Lung (tissue), 12 donors: ENCODE data around the gene TSTD1. TPM values are rescaled to one million over a fixed set of nuclear protein-coding genes. Genes with fewer than 3 reads are reported as not detected.
A peak's percentile ranks its signal among the peaks of the same experiment; 100 is the strongest.

Experiments used
- ATAC-seq: fragments of 200-7000 bp; cut with Tn5 transposase; one replicate; pipeline ENCODE4 v1.9.1; 2020; ENCODE audit warnings: moderate number of reproducible peaks; ENCODE audit not compliant: insufficient read depth, low FRiP score
- DNase-seq, 3 donors: peaks; one replicate each; pipeline ENCODE4 v3.0.0-alpha.2; 2013 to 2017
- H3K27ac ChIP-seq, 2 donors: one replicate each; pipeline ENCODE4 v1.5.1; 2013; ENCODE audit warnings: mild to moderate bottlenecking in 2 of 2, moderate library complexity in 2 of 2, control low read depth in 1 of 2, inconsistent platforms in 1 of 2, low read depth in 1 of 2, low read length in 1 of 2
- H3K27me3 ChIP-seq, 3 donors: one replicate each; pipeline ENCODE4 v1.5.1; 2013; ENCODE audit warnings: low read length in 2 of 3; ENCODE audit not compliant: control insufficient read depth in 3 of 3, insufficient read depth in 3 of 3
- H3K36me3 ChIP-seq, 4 donors: one replicate each; pipeline ENCODE4 v1.5.1; 2013; ENCODE audit warnings: low read length in 4 of 4, mild to moderate bottlenecking in 1 of 4, moderate library complexity in 1 of 4; ENCODE audit not compliant: control insufficient read depth in 4 of 4, insufficient read depth in 4 of 4
- H3K4me1 ChIP-seq, 5 donors: one replicate each; pipeline ENCODE4 v1.5.1; 2013; ENCODE audit warnings: low read length in 5 of 5, mild to moderate bottlenecking in 2 of 5, moderate library complexity in 1 of 5; ENCODE audit not compliant: control insufficient read depth in 5 of 5, insufficient read depth in 5 of 5
- H3K4me3 ChIP-seq: one replicate; pipeline ENCODE4 v1.5.1; 2013; ENCODE audit warnings: mild to moderate bottlenecking, control low read depth, moderate library complexity
- H3K9ac ChIP-seq, 2 donors: one replicate each; pipeline ENCODE4 v1.5.1; 2013; ENCODE audit warnings: low read length in 2 of 2, control low read depth in 1 of 2; ENCODE audit not compliant: insufficient read depth in 1 of 2
- H3K9me3 ChIP-seq, 4 donors: one replicate each; pipeline ENCODE4 v1.5.1; 2013; ENCODE audit warnings: low read length in 3 of 4, mild to moderate bottlenecking in 1 of 4, moderate library complexity in 1 of 4; ENCODE audit not compliant: control insufficient read depth in 4 of 4, insufficient read depth in 3 of 4
- WGBS, 2 donors: extraction: QIAGEN DNeasy Blood & Tissue Kit; methylation state at CpG; one replicate each; pipeline ENCODE4 v1.1.7; 2013; 5-methylcytosine and 5-hydroxymethylcytosine counted together
- polyA plus RNA-seq, 2 donors: library from polyadenylated mRNA; stranded (reverse); fragments of 200-250 nt; gene quantifications; one replicate each; pipeline ENCODE4 v1.2.1, GENCODE V29; 2013
- total RNA-seq, 2 donors: library from RNA; depleted of rRNA in 1 of 2; stranded (reverse); fragments of >200 nt in 1 of 2; gene quantifications; one replicate each; pipeline ENCODE4 v1.2.1, GENCODE V29; 2014 to 2021
- TF ChIP-seq, protein P1 (sequence below): IDR thresholded peaks from 2 replicates; pipeline ENCODE4 v1.5.1; 2012; ENCODE audit warnings: mild to moderate bottlenecking; ENCODE audit errors: control extremely low read depth, extremely low read depth
- donor health status: control.
- donor health status: control.
- donor health status: Bipolar disorder and iron deficiency.
- donor health status: healthy.
- donor health status: DM: yes; HTN: yes; CAD: no.

The TSTD1 gene
- total and polyA plus RNA-seq, 4 donors, result 43.2 to 187 (median 72.8) TPM

DNA sequence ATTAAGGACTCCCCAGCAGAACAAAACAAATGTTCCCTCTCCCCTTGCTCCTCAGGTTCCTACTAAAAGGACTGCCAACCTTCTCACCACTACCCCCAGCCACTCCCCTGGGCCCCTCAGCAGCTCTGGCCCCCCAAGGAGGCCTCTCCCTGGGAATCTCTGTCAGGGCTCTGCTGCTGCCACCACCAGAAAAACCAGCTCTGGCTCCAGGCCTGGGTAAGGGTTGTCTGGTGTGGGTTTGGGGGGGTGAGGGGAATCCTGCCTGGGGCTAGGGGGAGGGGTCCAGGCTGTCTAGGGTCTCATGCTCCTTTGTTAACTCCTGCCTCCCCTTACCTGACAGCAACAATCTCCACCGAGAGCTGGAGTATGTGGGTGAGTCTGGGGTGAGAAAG, 45.8 kb upstream of the TSTD1 start:
- Histone ChIP-seq H3K27me3 (no peaks in the 10 kb centered on the region), H3K9me3 (peaks cover 0 to 1% (median 0%) of the 10 kb centered on the region in 4 donors), H3K36me3 (no peaks in the 10 kb centered on the region), H3K4me1 (peaks cover 0 to 9% (median 3%) of the 10 kb centered on the region in 5 donors), H3K27ac (peak overlapping the region in 1 of 2 donors; percentile 90), H3K9ac (no peak overlapping the region), H3K4me3 (no peak overlapping the region)
- DNase-seq (peak in 2 of 3 donors; percentile 39 to 44), ATAC-seq (no peak)
- 90 to 100% methylated on average over 1 of the region's 1 CpG for WGBS, 2 donors
- TF ChIP-seq, protein P1, sequence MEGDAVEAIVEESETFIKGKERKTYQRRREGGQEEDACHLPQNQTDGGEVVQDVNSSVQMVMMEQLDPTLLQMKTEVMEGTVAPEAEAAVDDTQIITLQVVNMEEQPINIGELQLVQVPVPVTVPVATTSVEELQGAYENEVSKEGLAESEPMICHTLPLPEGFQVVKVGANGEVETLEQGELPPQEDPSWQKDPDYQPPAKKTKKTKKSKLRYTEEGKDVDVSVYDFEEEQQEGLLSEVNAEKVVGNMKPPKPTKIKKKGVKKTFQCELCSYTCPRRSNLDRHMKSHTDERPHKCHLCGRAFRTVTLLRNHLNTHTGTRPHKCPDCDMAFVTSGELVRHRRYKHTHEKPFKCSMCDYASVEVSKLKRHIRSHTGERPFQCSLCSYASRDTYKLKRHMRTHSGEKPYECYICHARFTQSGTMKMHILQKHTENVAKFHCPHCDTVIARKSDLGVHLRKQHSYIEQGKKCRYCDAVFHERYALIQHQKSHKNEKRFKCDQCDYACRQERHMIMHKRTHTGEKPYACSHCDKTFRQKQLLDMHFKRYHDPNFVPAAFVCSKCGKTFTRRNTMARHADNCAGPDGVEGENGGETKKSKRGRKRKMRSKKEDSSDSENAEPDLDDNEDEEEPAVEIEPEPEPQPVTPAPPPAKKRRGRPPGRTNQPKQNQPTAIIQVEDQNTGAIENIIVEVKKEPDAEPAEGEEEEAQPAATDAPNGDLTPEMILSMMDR, result no peak

DNA sequence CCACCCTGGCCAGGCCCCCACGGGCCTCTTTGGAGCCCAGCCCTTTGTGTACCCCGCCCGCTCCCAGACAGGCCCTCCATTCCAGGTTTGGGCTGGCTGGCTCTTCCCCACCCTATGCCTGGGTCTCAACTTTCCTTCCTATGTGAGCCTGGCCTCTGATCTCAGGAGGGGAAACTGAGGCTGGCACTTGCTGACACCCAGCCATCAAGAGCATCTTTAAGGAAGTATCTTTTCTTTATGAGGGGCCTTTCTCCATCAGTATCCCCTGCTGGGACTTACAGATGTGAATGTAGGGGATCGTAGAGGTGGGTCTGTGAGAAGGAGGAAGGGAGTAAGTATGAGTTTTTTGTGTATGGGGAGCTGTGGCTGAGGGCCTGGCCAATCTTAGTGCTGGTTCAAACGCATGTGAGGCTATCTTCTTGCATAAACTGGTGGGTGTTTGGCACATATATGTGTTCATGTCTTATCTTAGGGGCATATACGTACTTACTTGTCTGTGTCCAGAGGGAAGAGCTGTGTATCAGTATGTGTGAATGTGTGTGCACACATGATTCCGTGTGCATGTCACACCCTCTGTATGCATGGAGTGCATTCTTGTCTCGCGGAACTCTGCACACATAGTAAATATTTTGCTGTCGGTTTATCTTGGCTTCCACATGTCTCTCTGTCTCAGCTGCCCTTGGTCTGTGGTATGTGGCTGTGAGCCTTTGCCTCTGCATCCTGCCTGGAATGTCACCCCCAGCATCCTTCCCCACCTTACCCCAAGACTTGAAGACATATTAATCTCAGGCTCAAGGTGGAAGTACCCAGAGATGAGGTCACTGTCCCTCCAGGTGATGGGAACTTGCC, 45.2 kb upstream of the TSTD1 start:
- TF ChIP-seq, protein P1, result no peak
- Histone ChIP-seq H3K36me3 (no peaks in the 10 kb centered on the region), H3K9me3 (peaks cover 0 to 4% (median 0%) of the 10 kb centered on the region in 4 donors), H3K9ac (no peak overlapping the region), H3K27ac (peak overlapping the region in 1 of 2 donors; percentile 90), H3K4me3 (no peak overlapping the region), H3K4me1 (peaks cover 0 to 8% (median 3%) of the 10 kb centered on the region in 5 donors), H3K27me3 (peaks cover 0 to 4% (median 0%) of the 10 kb centered on the region in 3 donors)
- DNase-seq (no peak), ATAC-seq (no peak)
- WGBS, 2 donors, result 55 to 82% methylated on average over 10 of the region's 10 CpGs

DNA sequence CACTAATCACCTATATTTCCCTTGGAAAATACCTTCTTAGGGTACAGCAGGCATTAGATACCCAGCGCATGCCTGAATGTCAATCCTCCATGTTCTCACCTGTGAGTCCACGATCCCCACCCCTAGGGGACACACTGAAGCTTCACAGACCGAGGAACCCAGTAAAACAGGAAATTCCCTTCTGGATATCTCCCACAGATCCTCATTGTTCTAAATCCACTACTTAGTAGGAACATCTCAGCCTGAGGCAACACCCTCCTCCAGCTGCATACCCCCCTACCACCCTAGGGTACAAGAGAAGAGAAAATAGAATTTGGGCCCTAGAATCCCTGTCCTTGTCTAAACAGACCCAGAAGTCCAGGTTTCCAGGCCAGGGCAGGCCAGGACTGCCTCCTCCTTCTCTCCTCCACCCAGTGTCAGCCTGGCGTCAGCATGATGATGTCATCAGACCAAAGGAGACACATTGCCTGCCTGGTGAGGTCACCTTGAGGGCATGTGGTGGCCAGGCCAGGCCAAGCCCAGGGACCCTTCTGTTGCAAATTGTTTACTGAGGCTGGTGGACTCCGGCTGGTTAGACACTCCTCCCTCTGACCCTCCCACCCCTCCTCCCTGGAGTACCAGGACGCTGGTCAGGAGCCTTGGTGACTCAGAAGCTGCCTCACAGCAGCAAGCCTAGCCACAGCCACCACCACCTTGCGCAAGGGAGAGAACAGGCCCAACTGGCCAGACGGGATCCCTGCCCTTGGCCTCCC, 44.4 kb upstream of the TSTD1 start:
- H3K36me3 ChIP-seq, result no peaks in the 10 kb centered on the region
- TF ChIP-seq, protein P1, result no peak
- peaks cover 0 to 4% (median 0%) of the 10 kb centered on the region in 4 donors for H3K9me3 ChIP-seq
- H3K9ac ChIP-seq, result no peak overlapping the region
- H3K27ac ChIP-seq, result peak overlapping the region in 1 of 2 donors; percentile 71
- H3K27me3 ChIP-seq, result peaks cover 0 to 6% (median 0%) of the 10 kb centered on the region in 3 donors
- ATAC-seq, result peak; percentile 94
- peak; percentile 45 to 70 (median 66) for DNase-seq
- peaks cover 0 to 8% (median 3%) of the 10 kb centered on the region in 5 donors for H3K4me1 ChIP-seq
- 45 to 46% methylated on average over 7 to 8 of the region's 8 CpGs for WGBS, 2 donors
- H3K4me3 ChIP-seq, result no peak overlapping the region
